ENCODE data around the gene USP49.

The USP49 gene

DNA sequence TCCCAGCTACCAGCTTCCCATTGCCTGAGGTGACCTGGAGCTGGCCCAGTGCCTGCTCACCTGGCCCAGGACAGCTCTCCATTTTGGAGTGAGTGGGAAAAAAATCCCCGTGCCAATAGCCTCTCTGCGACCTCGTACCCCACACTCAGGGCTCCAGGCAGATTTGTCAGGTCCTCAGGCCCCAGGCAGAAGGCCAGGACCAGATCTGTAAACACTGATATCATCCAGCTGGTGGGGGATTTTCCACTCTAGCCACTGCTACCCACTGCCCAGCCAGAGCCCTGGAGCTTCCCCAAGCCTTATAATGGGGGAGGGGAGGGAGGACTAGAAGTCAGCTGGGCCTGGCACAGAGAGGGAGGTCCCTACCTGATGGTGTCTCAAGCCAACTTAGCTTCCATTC is 146.6 kb downstream of the USP49 start:
- no peak for DNase-seq

DNA sequence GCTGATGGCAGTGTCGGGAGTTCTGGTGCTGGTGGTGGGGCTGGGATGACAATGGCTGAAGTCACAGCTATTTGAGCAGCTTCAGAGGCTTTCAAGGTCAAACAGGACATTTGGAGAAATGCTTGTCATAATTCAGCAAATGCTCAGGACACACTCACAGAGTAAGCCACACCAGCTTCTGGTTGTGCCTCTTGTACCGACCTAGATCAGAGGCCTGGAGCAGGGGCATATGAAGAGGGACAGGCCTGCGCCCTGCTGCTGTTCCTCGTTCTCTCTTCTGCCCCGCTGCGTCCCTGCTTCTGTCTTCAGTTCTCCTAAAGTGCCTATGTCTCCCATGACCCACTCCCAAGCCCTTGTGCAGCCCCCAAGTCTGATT is 147.1 kb downstream of the USP49 start:
- no peak for DNase-seq

DNA sequence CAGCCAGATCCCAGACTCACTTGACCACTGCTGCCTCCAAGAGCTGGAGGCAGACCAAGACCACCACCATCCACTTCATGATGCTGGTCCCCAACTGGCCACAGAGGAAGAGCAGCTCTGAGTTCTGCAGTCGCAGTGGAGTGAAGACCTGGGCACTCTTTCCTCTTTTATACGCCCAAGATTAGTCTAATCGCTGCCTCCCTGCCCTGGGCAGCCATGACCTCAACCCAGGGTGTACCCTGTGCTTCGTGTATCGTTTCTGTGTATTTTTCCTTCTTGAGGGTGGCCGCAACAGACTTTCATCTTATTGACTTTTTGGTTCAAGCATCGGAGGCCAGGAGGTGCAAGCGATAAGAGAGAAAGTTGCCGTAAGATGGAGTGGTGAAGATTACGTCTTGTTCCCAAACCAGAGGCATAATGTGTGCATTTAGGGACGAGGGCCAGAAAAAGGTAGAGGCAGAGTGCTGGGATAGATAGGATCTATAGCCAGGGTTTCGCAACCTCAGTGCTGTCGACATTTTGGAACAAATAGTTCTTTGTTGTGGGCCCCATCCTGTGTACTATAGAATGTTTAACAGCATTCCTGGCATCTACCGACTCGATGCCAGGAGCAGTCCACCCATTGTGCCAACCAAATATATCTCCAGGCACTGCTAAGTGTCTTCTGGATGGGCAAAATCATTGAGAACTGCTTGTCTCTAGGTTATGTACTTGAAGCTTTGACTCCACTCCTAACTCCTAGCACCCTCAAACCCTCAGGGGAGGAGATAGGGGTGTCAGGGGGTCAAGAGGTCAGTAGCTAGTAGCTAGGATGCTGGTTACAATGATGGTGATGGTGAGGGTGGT is 147.7 kb downstream of the USP49 start, which contains the start of gene PGC:
Gene PGC (minus strand): TSS at position 142 of the 846 bp plus-strand sequence. CDS start 63 bp downstream, at position 79.
- DNase-seq: no peak

DNA sequence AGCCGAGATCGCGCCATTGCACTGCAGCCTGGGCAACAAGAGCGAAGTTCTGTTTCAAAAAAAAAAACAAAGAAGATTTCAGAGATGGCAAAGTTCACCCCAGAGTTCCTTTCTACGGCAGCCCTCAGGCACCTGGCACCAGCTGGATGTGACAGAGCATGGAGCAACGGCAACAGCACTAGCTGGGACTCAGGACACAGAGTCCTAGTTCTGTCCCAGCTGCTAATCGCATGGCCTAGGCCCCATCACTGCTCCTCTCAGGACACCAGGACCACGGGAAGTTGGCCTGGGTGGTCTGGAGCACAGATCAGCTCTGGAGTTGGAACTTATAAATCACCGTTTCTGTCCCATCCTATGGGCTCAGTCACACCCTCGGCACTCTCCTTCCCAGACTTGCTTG is 149.1 kb downstream of the USP49 start:
- no peak for DNase-seq

DNA sequence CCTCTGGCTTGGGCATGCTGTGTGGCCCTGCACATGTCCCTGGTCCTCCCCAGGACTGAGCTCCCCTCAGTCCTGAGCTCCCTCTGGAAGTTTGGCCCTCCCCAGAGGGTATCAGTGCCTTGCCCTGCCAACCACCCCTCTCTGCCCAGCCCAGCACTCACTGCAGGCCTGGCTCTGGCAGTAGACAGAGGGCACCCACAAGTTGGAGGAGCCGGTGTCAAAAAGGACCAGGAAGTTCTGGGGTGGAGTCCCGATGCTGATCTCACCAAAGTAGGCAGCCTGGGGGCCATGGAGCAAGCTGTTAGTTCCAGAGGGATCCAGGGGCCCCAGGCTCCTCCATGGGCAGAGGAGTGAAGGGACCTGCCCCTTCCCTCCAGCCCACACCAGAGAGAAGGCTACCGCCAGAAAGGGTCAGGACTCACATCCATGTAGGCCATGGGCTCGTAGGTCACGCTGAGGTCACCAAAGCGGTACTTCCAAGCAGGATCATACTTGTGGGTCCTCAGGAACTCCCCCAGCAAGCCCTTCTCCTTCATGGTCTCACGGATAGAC is 150.9 kb downstream of the USP49 start:
- no peak for DNase-seq

DNA sequence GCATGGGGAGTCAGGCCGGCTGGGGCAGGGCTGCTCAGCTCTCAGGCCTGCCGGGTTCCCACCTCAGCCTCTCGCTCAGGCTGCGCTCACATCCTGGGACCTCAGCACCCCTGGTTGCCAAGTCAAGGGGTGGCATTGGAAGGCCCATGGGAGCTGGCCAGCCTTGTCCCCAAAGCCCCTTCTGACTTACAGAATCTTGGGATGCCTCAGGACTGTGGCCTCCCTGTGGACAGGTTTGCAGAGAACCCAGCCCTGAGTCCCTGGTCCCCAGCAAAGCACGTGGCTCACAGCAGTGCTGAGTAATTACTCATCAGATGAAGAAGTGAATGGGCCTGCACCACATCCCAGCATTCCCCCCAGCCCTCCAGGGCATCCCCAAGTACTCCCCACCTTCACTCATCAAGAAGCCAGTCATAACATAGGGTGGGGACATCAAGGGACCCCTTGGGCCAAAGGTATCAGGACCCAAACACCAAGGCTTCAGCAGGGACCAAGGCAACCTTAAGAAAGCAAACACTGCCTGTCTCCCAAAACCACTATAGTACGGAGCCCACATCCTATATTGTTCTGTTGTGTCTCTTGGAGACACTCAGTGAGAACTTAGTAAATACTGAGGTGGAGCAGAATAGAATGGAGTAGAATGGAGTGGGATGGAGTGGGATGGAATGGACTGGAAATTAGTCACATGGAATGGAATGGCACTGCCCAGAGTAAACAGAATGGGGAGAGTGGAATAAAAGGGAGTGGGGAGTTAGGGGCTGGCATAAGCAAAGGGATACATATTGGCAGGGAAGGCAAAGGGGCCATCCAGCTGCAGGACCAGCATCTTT is 151.6 kb downstream of the USP49 start:
- DNase-seq: no peak

DNA sequence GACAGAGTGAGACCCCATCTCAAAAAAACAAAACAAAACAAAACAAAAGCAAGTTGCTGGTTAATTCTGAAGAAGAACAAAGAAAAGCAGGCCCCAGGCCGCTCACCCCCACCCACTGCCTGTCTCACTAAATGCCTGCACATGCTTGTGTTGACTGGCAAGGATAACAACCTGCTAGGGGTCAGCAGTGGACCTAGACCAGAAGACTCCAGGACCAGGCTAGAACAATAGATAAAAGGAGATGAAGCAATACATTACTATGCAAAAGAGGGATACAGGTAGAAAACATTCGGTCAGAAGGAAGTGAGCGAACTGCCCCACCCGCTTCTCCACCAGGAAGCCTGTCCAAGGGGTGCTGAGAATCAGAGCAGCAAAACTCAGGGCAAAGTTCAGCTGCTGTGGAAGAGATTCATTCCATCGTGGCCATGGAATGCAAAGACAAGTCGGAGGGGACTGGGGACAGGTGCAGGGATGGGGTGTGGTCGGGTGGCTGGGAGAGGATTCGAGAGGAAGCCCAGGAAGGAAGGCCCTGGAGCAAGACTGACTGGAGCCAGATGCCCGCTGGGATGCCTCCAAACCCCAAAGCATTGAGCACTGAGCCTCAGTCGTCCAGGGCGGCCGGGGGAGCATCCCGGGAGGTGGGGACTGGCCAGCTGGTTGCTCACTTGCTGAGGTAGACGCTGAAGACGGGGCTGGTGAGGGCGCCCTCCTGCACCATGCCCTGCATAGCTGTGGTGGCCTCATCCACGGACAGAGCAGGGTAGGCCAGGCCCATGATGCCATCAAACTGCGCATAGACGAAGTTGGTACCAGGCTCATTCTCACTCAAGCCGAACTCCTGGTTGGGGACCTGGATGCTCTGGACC is 153.3 kb downstream of the USP49 start:
- DNase-seq: no peak

DNA sequence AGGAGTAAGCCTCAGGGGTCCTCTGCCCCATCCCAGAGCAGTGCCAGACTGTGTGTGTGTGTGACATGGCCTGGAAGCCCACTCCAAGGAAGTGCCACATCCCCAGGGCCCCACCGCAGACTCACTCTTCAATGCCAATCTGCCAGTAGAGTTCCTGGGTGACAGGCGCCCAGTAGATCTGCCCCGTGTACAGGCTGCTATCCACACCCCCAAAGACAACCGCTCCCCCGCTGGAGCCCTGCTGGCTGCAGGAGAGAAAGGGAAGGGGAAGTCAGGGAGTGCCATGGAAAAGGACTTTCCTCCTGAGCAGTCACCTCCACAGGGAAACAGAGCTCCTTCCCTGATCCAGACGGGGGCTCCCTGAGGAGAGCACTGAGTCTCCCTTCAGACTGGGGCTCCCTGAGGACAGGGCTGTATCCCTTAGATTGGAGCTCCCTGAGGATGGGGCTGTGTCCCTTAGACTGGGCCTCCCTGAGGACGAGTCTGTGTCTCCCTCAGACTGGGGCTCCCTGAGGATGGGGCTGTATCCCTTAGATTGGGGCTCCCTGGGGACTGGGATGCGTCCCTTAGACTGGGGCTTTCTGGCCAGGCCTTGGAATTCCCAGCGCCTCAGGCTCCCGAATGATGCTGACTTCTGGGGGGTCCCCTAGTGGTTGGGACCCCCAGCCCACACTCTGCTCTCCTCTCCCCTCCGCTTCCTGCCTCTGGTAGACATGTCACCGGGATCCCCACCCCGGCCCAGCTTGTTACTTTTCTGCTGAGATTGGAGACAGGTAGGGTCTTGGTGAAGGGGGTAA is 154.6 kb downstream of the USP49 start:
- DNase-seq: no peak
